ENCODE results near the gene MAML1.

DNA sequence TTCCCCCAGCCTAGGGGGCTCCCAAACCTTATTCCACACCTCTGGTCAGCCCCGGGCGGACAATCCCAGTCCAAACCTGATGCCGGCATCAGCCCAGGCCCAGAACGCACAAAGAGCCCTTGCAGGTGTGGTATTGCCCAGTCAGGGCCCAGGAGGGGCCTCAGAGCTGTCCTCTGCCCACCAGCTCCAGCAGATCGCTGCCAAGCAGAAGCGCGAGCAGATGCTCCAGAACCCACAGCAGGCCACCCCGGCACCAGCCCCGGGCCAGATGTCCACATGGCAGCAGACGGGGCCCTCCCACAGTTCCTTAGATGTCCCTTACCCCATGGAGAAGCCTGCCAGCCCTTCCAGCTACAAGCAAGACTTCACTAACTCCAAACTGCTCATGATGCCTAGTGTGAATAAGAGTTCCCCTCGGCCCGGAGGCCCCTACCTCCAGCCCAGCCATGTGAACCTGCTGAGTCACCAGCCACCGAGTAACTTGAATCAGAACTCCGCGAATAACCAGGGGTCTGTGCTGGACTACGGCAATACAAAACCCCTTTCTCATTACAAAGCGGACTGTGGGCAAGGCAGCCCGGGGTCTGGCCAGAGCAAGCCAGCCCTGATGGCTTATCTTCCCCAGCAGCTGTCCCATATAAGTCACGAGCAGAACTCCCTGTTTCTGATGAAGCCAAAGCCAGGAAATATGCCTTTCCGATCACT lies 33.6 kb downstream of the MAML1 start:
- TF ChIP-seq, protein P1, sequence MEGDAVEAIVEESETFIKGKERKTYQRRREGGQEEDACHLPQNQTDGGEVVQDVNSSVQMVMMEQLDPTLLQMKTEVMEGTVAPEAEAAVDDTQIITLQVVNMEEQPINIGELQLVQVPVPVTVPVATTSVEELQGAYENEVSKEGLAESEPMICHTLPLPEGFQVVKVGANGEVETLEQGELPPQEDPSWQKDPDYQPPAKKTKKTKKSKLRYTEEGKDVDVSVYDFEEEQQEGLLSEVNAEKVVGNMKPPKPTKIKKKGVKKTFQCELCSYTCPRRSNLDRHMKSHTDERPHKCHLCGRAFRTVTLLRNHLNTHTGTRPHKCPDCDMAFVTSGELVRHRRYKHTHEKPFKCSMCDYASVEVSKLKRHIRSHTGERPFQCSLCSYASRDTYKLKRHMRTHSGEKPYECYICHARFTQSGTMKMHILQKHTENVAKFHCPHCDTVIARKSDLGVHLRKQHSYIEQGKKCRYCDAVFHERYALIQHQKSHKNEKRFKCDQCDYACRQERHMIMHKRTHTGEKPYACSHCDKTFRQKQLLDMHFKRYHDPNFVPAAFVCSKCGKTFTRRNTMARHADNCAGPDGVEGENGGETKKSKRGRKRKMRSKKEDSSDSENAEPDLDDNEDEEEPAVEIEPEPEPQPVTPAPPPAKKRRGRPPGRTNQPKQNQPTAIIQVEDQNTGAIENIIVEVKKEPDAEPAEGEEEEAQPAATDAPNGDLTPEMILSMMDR (IDR thresholded peaks at IDR 0.05), result no peak
- no peak for TF ChIP-seq POLR2A (IDR thresholded peaks at IDR 0.05)

All from right lobe of liver (tissue), 4 donors.